SK-N-SH (cell line): ENCODE measurements around the gene RYR3. TPM values are rescaled to one million over a fixed set of nuclear protein-coding genes. Genes with fewer than 3 reads are reported as not detected.

ENCODE experiments used
- CTCF ChIA-PET: fragments of 300-600, 350-600 bp; formaldehyde crosslinking; extraction: SDS; loops from one replicate; lab custom pipeline; 2021; lab: Yijun Ruan, JAX
- POLR2A ChIA-PET: fragments of 350-600 bp; sonication (Branson Sonifier 250); formaldehyde crosslinking; extraction: SDS; loops from one replicate; lab custom pipeline; 2020; ENCODE audit warnings: antibody characterized with exemption, inconsistent platforms; lab: Yijun Ruan, JAX
- DNase-seq: peaks from one replicate; pipeline ENCODE4 v3.0.0; 2012
- H2AFZ ChIP-seq: fragments of 200-600 bp; sonication (generic); 2 replicates; pipeline ENCODE4 v1.8.1; 2016; ENCODE audit warnings: antibody characterized with exemption, mild to moderate bottlenecking, low read depth
- H3F3A ChIP-seq: fragments of 200-600 bp; sonication (generic); replicated peaks from 2 replicates; pipeline ENCODE3; 2016; ENCODE audit warnings: antibody characterized with exemption, mild to moderate bottlenecking; ENCODE audit not compliant: insufficient read depth
- H3K27ac ChIP-seq, 2 experiments: fragments of 200-500 bp in 1 of 2; fragments of 200-600 bp in 1 of 2; sonication (Bioruptor generic) in 1 of 2; sonication (generic), shearing (Covaris generic) in 1 of 2; 2 replicates each; pipeline versions ENCODE4 v1.5.1 to v1.6.1; 2014 to 2016; ENCODE audit warnings: low read depth in 2 of 2, inconsistent platforms in 1 of 2, low read length in 1 of 2, mild to moderate bottlenecking in 1 of 2, mixed read lengths in 1 of 2
- H3K27me3 ChIP-seq: fragments of 200-600 bp; sonication (generic), shearing (Covaris generic); 2 replicates; pipeline ENCODE4 v1.6.1; 2016; ENCODE audit warnings: mixed run types; ENCODE audit not compliant: insufficient read depth
- H3K36me3 ChIP-seq, 2 experiments: fragments of 200-500 bp in 1 of 2; fragments of 200-600 bp in 1 of 2; sonication (Bioruptor generic) in 1 of 2; sonication (generic) in 1 of 2; replicated peaks in 1 of 2; 2 replicates each; pipeline versions ENCODE3 to v1.5.1; 2014 to 2016; ENCODE audit warnings: low read length in 1 of 2, mild to moderate bottlenecking in 1 of 2; ENCODE audit not compliant: insufficient read depth in 2 of 2, control insufficient read depth in 1 of 2
- H3K4me1 ChIP-seq, 2 experiments: fragments of 200-500 bp in 1 of 2; fragments of 200-600 bp in 1 of 2; sonication (Bioruptor generic) in 1 of 2; sonication (generic), shearing (Covaris generic) in 1 of 2; 2 replicates each; pipeline versions ENCODE4 v1.5.1 to v1.6.1; 2014 to 2016; ENCODE audit warnings: low read depth in 1 of 2, low read length in 1 of 2, mixed run types in 1 of 2; ENCODE audit not compliant: insufficient read depth in 2 of 2, control insufficient read depth in 1 of 2
- H3K4me2 ChIP-seq: fragments of 200-600 bp; sonication (generic), shearing (Covaris generic); 2 replicates; pipeline ENCODE4 v1.6.1; 2017; ENCODE audit warnings: mixed run types
- H3K4me3 ChIP-seq, 2 experiments: fragments of 200-500 bp in 1 of 2; fragments of 200-600 bp in 1 of 2; sonication (Bioruptor generic) in 1 of 2; sonication (generic), shearing (Covaris generic) in 1 of 2; 2 replicates each; pipeline versions ENCODE4 v1.5.1 to v1.8.1; 2014 to 2016; ENCODE audit warnings: low read depth in 2 of 2, inconsistent platforms in 1 of 2, low read length in 1 of 2, mild to moderate bottlenecking in 1 of 2, mixed read lengths in 1 of 2, moderate library complexity in 1 of 2
- H3K79me2 ChIP-seq: fragments of 200-600 bp; sonication (generic); 2 replicates; pipeline ENCODE4 v1.8.1; 2017; ENCODE audit warnings: mild to moderate bottlenecking; ENCODE audit not compliant: insufficient read depth
- H3K9ac ChIP-seq: fragments of 200-600 bp; sonication (generic); 2 replicates; pipeline ENCODE4 v1.6.1; 2017; ENCODE audit warnings: mixed run types
- H3K9me2 ChIP-seq: fragments of 200-600 bp; sonication (generic); 2 replicates; pipeline ENCODE4 v1.6.1; 2017; ENCODE audit warnings: mixed run types
- H3K9me3 ChIP-seq: fragments of 200-600 bp; sonication (generic); 2 replicates; pipeline ENCODE4 v1.6.1; 2017; ENCODE audit warnings: mixed run types, mild to moderate bottlenecking, moderate library complexity
- H4K20me1 ChIP-seq: fragments of 200-600 bp; sonication (generic); 2 replicates; pipeline ENCODE4 v1.6.1; 2017; ENCODE audit warnings: mild to moderate bottlenecking, mixed run types; ENCODE audit not compliant: insufficient read depth
- CHD2 ChIP-seq: fragments of 150-350 bp; IDR thresholded peaks from 2 replicates; pipeline ENCODE4 v1.6.1; 2018; ENCODE audit warnings: low read length; ENCODE audit not compliant: partially characterized antibody
- FOXM1 ChIP-seq: IDR thresholded peaks from 2 replicates; pipeline ENCODE4 v1.4.0; 2012; ENCODE audit warnings: low read depth, mild to moderate bottlenecking
- GABPA ChIP-seq: IDR thresholded peaks from 2 replicates; pipeline ENCODE4 v1.4.0; 2012; ENCODE audit warnings: low read depth, mild to moderate bottlenecking
- IRF3 ChIP-seq: fragments of 150-350 bp; IDR thresholded peaks from 2 replicates; pipeline ENCODE4 v1.6.1; 2016; ENCODE audit warnings: mild to moderate bottlenecking, low read depth, low read length
- NFIC ChIP-seq: IDR thresholded peaks from 2 replicates; pipeline ENCODE4 v1.4.0; 2012; ENCODE audit warnings: borderline replicate concordance
- NRF1 ChIP-seq: IDR thresholded peaks from 2 replicates; pipeline ENCODE4 v1.6.1; 2012; ENCODE audit warnings: low read depth, mild to moderate bottlenecking, low read length
- PBX3 ChIP-seq: IDR thresholded peaks from 2 replicates; pipeline ENCODE4; 2012
- POLR2AphosphoS5 ChIP-seq: IDR thresholded peaks from 2 replicates; pipeline ENCODE4 v1.6.1; 2012; ENCODE audit warnings: low read depth, low read length
- RCOR1 ChIP-seq: fragments of 150-350 bp; IDR thresholded peaks from 2 replicates; pipeline ENCODE4 v1.6.1; 2017; ENCODE audit warnings: antibody characterized with exemption, low read length
- REST ChIP-seq: IDR thresholded peaks from 2 replicates; pipeline ENCODE4 v1.6.1; 2012; ENCODE audit warnings: mild to moderate bottlenecking, low read depth, low read length, moderate library complexity
- SIN3A ChIP-seq: IDR thresholded peaks from 2 replicates; pipeline ENCODE4 v1.6.1; 2012; ENCODE audit warnings: low read depth, mild to moderate bottlenecking, low read length, moderate library complexity, borderline replicate concordance
- TEAD4 ChIP-seq: IDR thresholded peaks from 2 replicates; pipeline ENCODE4 v1.4.0; 2012; ENCODE audit warnings: mild to moderate bottlenecking, borderline replicate concordance; ENCODE audit not compliant: insufficient read depth
- YY1 ChIP-seq: IDR thresholded peaks from 2 replicates; pipeline ENCODE4 v1.4.0; 2012; ENCODE audit warnings: low read depth, mild to moderate bottlenecking
- ZBTB33 ChIP-seq: IDR thresholded peaks from 2 replicates; pipeline ENCODE4 v1.4.0; 2012; ENCODE audit warnings: low read depth, borderline replicate concordance
- WGBS: methylation state at CpG from one replicate; pipeline ENCODE4 v1.1.6; 2017; ENCODE audit warnings: low lambda C conversion rate; 5-methylcytosine and 5-hydroxymethylcytosine counted together
- polyA plus RNA-seq, 3 experiments: library from polyadenylated mRNA; depleted of rRNA; stranded (reverse); fragments of >200 nt; gene quantifications; 2 replicates each; pipeline ENCODE4 v1.2.3, GENCODE V29; 2012

Gene RYR3
- polyA plus RNA-seq, 1 of the 3 experiments (the other 2 are of a cell fraction): 0.02 TPM

GRCh38 chr15:33639978-33640377, 329.2 kb downstream of the RYR3 start (continued):
- TF ChIP-seq IRF3 (no peak), SIN3A (no peak), YY1 (no peak), RCOR1 (peak; percentile 81), TEAD4 (no peak), POLR2AphosphoS5 (no peak), NFIC (no peak), FOXM1 (no peak), CHD2 (peak; percentile 72), GABPA (no peak)

GRCh38 chr15:33641069-33641468, 330.3 kb downstream of the RYR3 start:
- no peak overlapping the region for H2AFZ ChIP-seq
- peaks cover 11% of the 10 kb centered on the region; the same call in 1 of the 2 replicates for H3K27me3 ChIP-seq
- H3K4me2 ChIP-seq: no peak overlapping the region
- no peaks in the 10 kb centered on the region for H4K20me1 ChIP-seq
- no peaks in the 10 kb centered on the region for H3K79me2 ChIP-seq
- DNase-seq: no peak
- ChIA-PET CTCF (interaction anchor here (0.6 to 4.2 kb wide), 6 partner anchors 60 to 555 kb away, joined by 3 to 23 read pairs (median 3); no protein-coding TSS in a partner anchor), POLR2A (no interaction called here)
- no peak overlapping the region for H3K27ac ChIP-seq
- H3F3A ChIP-seq: no peaks in the 10 kb centered on the region
- WGBS: 36% methylated on average over 4 of the region's 4 CpGs
- H3K4me3 ChIP-seq: no peak overlapping the region
- no peaks in the 10 kb centered on the region for H3K9me2 ChIP-seq
- no peaks in the 10 kb centered on the region for H3K36me3 ChIP-seq
- no peak overlapping the region for H3K9ac ChIP-seq
- TF ChIP-seq FOXM1 (no peak), PBX3 (no peak), ZBTB33 (no peak), REST (no peak), NRF1 (no peak)
- peaks cover 0 to 25% of the 10 kb centered on the region in 2 experiments; a peak in 2 of 4 replicates for H3K4me1 ChIP-seq
- H3K9me3 ChIP-seq: no peaks in the 10 kb centered on the region
